ENCODE measurements around the gene YBX3. TPM values are rescaled to one million over a fixed set of nuclear protein-coding genes. Genes with fewer than 3 reads are reported as not detected.

The YBX3 gene
- polyA plus RNA-seq, 1 donor from 2014 or later: 3.4 TPM

- H3K27me3 ChIP-seq (ENCODE audit: insufficient read depth, low read depth, low read length): no peaks in the 10 kb centered on the region
- H3K4me3 ChIP-seq (ENCODE audit: low read length): no peak overlapping the region
- TF ChIP-seq POLR2AphosphoS5 (IDR thresholded peaks at IDR 0.05): no peak
- TF ChIP-seq, protein P1, sequence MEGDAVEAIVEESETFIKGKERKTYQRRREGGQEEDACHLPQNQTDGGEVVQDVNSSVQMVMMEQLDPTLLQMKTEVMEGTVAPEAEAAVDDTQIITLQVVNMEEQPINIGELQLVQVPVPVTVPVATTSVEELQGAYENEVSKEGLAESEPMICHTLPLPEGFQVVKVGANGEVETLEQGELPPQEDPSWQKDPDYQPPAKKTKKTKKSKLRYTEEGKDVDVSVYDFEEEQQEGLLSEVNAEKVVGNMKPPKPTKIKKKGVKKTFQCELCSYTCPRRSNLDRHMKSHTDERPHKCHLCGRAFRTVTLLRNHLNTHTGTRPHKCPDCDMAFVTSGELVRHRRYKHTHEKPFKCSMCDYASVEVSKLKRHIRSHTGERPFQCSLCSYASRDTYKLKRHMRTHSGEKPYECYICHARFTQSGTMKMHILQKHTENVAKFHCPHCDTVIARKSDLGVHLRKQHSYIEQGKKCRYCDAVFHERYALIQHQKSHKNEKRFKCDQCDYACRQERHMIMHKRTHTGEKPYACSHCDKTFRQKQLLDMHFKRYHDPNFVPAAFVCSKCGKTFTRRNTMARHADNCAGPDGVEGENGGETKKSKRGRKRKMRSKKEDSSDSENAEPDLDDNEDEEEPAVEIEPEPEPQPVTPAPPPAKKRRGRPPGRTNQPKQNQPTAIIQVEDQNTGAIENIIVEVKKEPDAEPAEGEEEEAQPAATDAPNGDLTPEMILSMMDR (IDR thresholded peaks at IDR 0.05; ENCODE audit: poor library complexity, severe bottlenecking): no peak
- no peak for TF ChIP-seq RAD21 (conservative IDR thresholded peaks at IDR 0.05)
- H3F3A ChIP-seq (ENCODE audit: insufficient read depth, low read length, poor library complexity, severe bottlenecking): no peaks in the 10 kb centered on the region
- H3K36me3 ChIP-seq (ENCODE audit: insufficient read depth, low read length): no peaks in the 10 kb centered on the region
- no peaks in the 10 kb centered on the region for H3K9me3 ChIP-seq (ENCODE audit: low read length)
- H3K9me2 ChIP-seq (ENCODE audit: insufficient read depth, low read length): no peaks in the 10 kb centered on the region
- no peaks in the 10 kb centered on the region for H3K79me2 ChIP-seq (replicated peaks; ENCODE audit: insufficient read depth, low read length)
- no peak overlapping the region for H3K4me2 ChIP-seq (ENCODE audit: low read length)
- H4K20me1 ChIP-seq (ENCODE audit: insufficient read depth): no peaks in the 10 kb centered on the region
- H2AFZ ChIP-seq (ENCODE audit: low read depth, low read length): no peak overlapping the region
- no peak overlapping the region for H3K9ac ChIP-seq (ENCODE audit: low read length)
- H3K27ac ChIP-seq (ENCODE audit: low read length): no peak overlapping the region
Measured at GRCh38 chr12:10753059-10753458, 29.9 kb upstream of the YBX3 start.

DNA sequence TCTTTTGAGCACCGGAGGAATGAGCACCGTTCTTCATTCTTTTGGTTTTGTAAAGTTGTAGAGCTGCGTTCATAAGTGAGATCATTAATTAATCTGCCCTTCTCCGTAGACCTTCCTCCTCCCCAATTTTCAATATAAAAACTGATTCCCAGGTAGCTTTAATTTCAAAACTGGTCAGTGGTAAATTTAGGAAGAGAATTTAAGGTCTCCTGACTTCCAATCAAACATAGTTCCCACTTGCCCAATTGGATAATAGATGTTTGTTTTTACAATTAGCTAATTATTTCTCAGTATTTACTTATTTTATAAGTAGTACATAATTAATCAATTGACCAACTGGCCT is 27.2 kb upstream of the YBX3 start:
- Histone ChIP-seq H3K36me3 (ENCODE audit: insufficient read depth, low read length) (no peaks in the 10 kb centered on the region), H3K4me3 (ENCODE audit: low read length) (no peak overlapping the region), H3K27ac (ENCODE audit: low read length) (no peak overlapping the region), H2AFZ (ENCODE audit: low read depth, low read length) (no peak overlapping the region), H3K9ac (ENCODE audit: low read length) (no peak overlapping the region), H3K4me2 (ENCODE audit: low read length) (no peak overlapping the region), H3F3A (ENCODE audit: insufficient read depth, low read length, poor library complexity, severe bottlenecking) (no peaks in the 10 kb centered on the region), H3K79me2 (replicated peaks; ENCODE audit: insufficient read depth, low read length) (no peaks in the 10 kb centered on the region), H4K20me1 (ENCODE audit: insufficient read depth) (no peaks in the 10 kb centered on the region), H3K9me2 (ENCODE audit: insufficient read depth, low read length) (no peaks in the 10 kb centered on the region), H3K9me3 (ENCODE audit: low read length) (no peaks in the 10 kb centered on the region), H3K27me3 (ENCODE audit: insufficient read depth, low read depth, low read length) (no peaks in the 10 kb centered on the region)
- TF ChIP-seq, protein P1 (IDR thresholded peaks at IDR 0.05; ENCODE audit: poor library complexity, severe bottlenecking): no peak
- TF ChIP-seq TAF1 (IDR thresholded peaks at IDR 0.05; ENCODE audit: low read depth) (no peak), RAD21 (conservative IDR thresholded peaks at IDR 0.05) (no peak), POLR2AphosphoS5 (IDR thresholded peaks at IDR 0.05) (no peak), EP300 (conservative IDR thresholded peaks at IDR 0.05; ENCODE audit: poor library complexity, severe bottlenecking) (no peak), SMC3 (conservative IDR thresholded peaks at IDR 0.05; ENCODE audit: poor library complexity) (no peak), MXI1 (conservative IDR thresholded peaks at IDR 0.05; ENCODE audit: poor library complexity, severe bottlenecking) (no peak), EZH2 (IDR thresholded peaks at IDR 0.05; ENCODE audit: borderline replicate concordance, insufficient read depth, low read length, poor library complexity, severe bottlenecking) (no peak)
- TF ChIP-seq, protein P2, sequence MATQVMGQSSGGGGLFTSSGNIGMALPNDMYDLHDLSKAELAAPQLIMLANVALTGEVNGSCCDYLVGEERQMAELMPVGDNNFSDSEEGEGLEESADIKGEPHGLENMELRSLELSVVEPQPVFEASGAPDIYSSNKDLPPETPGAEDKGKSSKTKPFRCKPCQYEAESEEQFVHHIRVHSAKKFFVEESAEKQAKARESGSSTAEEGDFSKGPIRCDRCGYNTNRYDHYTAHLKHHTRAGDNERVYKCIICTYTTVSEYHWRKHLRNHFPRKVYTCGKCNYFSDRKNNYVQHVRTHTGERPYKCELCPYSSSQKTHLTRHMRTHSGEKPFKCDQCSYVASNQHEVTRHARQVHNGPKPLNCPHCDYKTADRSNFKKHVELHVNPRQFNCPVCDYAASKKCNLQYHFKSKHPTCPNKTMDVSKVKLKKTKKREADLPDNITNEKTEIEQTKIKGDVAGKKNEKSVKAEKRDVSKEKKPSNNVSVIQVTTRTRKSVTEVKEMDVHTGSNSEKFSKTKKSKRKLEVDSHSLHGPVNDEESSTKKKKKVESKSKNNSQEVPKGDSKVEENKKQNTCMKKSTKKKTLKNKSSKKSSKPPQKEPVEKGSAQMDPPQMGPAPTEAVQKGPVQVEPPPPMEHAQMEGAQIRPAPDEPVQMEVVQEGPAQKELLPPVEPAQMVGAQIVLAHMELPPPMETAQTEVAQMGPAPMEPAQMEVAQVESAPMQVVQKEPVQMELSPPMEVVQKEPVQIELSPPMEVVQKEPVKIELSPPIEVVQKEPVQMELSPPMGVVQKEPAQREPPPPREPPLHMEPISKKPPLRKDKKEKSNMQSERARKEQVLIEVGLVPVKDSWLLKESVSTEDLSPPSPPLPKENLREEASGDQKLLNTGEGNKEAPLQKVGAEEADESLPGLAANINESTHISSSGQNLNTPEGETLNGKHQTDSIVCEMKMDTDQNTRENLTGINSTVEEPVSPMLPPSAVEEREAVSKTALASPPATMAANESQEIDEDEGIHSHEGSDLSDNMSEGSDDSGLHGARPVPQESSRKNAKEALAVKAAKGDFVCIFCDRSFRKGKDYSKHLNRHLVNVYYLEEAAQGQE (IDR thresholded peaks at IDR 0.05; ENCODE audit: borderline replicate concordance): no peak

Measured in neural cell (in vitro differentiated cells).